ENCODE data around the gene FBXO31. TPM values are rescaled to one million over a fixed set of nuclear protein-coding genes. Genes with fewer than 3 reads are reported as not detected.

Gene FBXO31
- total and polyA plus RNA-seq, 2 donors (not counting 3 experiments of a cell fraction or from before 2014, with no cell fraction given): 17.1 to 31.8 TPM

- H3K9me3 ChIP-seq (replicated peaks; ENCODE audit: control insufficient read depth, insufficient read depth, low read length): no peaks in the 10 kb centered on the region
- no peak overlapping the region for H3K9ac ChIP-seq (replicated peaks; ENCODE audit: extremely low read depth, insufficient read depth, low read length)
- H3K79me2 ChIP-seq (ENCODE audit: control insufficient read depth, insufficient read depth, low read length): no peaks in the 10 kb centered on the region
- no peak overlapping the region for H2AFZ ChIP-seq (ENCODE audit: low read depth, low read length)
- ChIA-PET CTCF (interaction anchor here (0.6 to 3.3 kb wide), 4 partner anchors 15 to 725 kb away, joined by 3 to 21 read pairs (median 6); partner anchors contain the start of gene FBXO31), POLR2A (no interaction called here)
- no peak for FAIRE-seq
- no peak overlapping the region for H3K4me2 ChIP-seq (ENCODE audit: insufficient read depth, low read length)
- no peaks in the 10 kb centered on the region for H3K9me1 ChIP-seq (replicated peaks; ENCODE audit: control insufficient read depth, extremely low read depth, insufficient read depth, low read length)
- H4K20me1 ChIP-seq (replicated peaks; ENCODE audit: control insufficient read depth, extremely low read depth, insufficient read depth, low read length): no peaks in the 10 kb centered on the region
- H3K27ac ChIP-seq (ENCODE audit: insufficient read depth, low read depth, low read length): no peak overlapping the region
- TF ChIP-seq CTCF (IDR thresholded peaks at IDR 0.05; ENCODE audit: extremely low read depth in 1 of 2, insufficient read depth in 1 of 2, low read depth in 1 of 2, low read length in 2 of 2) (peak; percentile 63 to 87), POLR2A (IDR thresholded peaks at IDR 0.05; ENCODE audit: low read depth, low read length) (no peak)
- no peaks in the 10 kb centered on the region for H3K36me3 ChIP-seq (ENCODE audit: control insufficient read depth in 2 of 2, extremely low read depth in 1 of 2, insufficient read depth in 2 of 2, low read length in 2 of 2)
- dilution Hi-C loops (cut with MboI; ENCODE audit: extremely low pct_ligation_motif_present, low sequenced_read_pairs) (no loop called here), intact Hi-C loops (cut with micrococcal nuclease) (loop anchor here (1.0 kb wide), 2 partner anchors 59 to 70 kb away; partner anchors contain the start of gene FBXO31)
- H3K27me3 ChIP-seq (ENCODE audit: control insufficient read depth in 2 of 2, insufficient read depth in 2 of 2, low read length in 2 of 2): no peaks in the 10 kb centered on the region
- H3K4me3 ChIP-seq (replicated peaks in 1 of 3; ENCODE audit: insufficient read depth in 1 of 3, low read depth in 1 of 3, low read length in 3 of 3): no peak overlapping the region
- DNase-seq (ENCODE audit: low read depth, low spot score): peak; percentile 28
- H3K4me1 ChIP-seq (ENCODE audit: control insufficient read depth, extremely low read depth, insufficient read depth, low read length): no peaks in the 10 kb centered on the region
- BruUV-seq (replicated peaks): no TSS peak
These were observed 58.9 kb downstream of the FBXO31 start for GRCh38 chr16:87324411-87325275.

GRCh38 chr16:87323727-87324410 is 59.7 kb downstream of the FBXO31 start:
- Histone ChIP-seq H3K36me3 (ENCODE audit: control insufficient read depth in 2 of 2, extremely low read depth in 1 of 2, insufficient read depth in 2 of 2, low read length in 2 of 2) (no peaks in the 10 kb centered on the region), H3K27me3 (ENCODE audit: control insufficient read depth in 2 of 2, insufficient read depth in 2 of 2, low read length in 2 of 2) (no peaks in the 10 kb centered on the region), H3K4me1 (ENCODE audit: control insufficient read depth, extremely low read depth, insufficient read depth, low read length) (no peaks in the 10 kb centered on the region), H2AFZ (ENCODE audit: low read depth, low read length) (no peak overlapping the region), H3K9ac (replicated peaks; ENCODE audit: extremely low read depth, insufficient read depth, low read length) (no peak overlapping the region), H4K20me1 (replicated peaks; ENCODE audit: control insufficient read depth, extremely low read depth, insufficient read depth, low read length) (no peaks in the 10 kb centered on the region), H3K9me1 (replicated peaks; ENCODE audit: control insufficient read depth, extremely low read depth, insufficient read depth, low read length) (no peaks in the 10 kb centered on the region), H3K4me2 (ENCODE audit: insufficient read depth, low read length) (no peak overlapping the region), H3K79me2 (ENCODE audit: control insufficient read depth, insufficient read depth, low read length) (no peaks in the 10 kb centered on the region), H3K9me3 (replicated peaks; ENCODE audit: control insufficient read depth, insufficient read depth, low read length) (no peaks in the 10 kb centered on the region), H3K4me3 (replicated peaks in 1 of 3; ENCODE audit: insufficient read depth in 1 of 3, low read depth in 1 of 3, low read length in 3 of 3) (no peak overlapping the region), H3K27ac (ENCODE audit: insufficient read depth, low read depth, low read length) (no peak overlapping the region)
- no TSS peak for BruUV-seq (replicated peaks)
- dilution Hi-C loops (cut with MboI; ENCODE audit: extremely low pct_ligation_motif_present, low sequenced_read_pairs): no loop called here
- FAIRE-seq: no peak
- TF ChIP-seq MYC (IDR thresholded peaks at IDR 0.05; ENCODE audit: low read depth, low read length) (no peak), CTCF (IDR thresholded peaks at IDR 0.05; ENCODE audit: extremely low read depth in 1 of 2, insufficient read depth in 1 of 2, low read depth in 1 of 2, low read length in 2 of 2) (no peak), GATA2 (IDR thresholded peaks at IDR 0.05; ENCODE audit: insufficient read depth, insufficient read length, low read depth, low read length) (no peak), POLR2A (IDR thresholded peaks at IDR 0.05; ENCODE audit: low read depth, low read length) (no peak), POLR2AphosphoS5 (IDR thresholded peaks at IDR 0.05; ENCODE audit: insufficient read depth, low read depth, low read length) (no peak), MAX (IDR thresholded peaks at IDR 0.05; ENCODE audit: insufficient read depth, insufficient read length) (no peak), EZH2 (IDR thresholded peaks at IDR 0.05; ENCODE audit: borderline replicate concordance, low read depth, low read length, severe bottlenecking) (no peak)
- ChIA-PET POLR2A (no interaction called here), CTCF (interaction anchor here (1.5 to 3.3 kb wide), 3 partner anchors 16 to 70 kb away, joined by 4 to 21 read pairs (median 8); partner anchors contain the start of gene FBXO31)
- no peak for DNase-seq (ENCODE audit: low read depth, low spot score)
- intact Hi-C loops (cut with micrococcal nuclease): loop anchor here (1.0 kb wide), 2 partner anchors 59 to 70 kb away; partner anchors contain the start of gene FBXO31

Data from endothelial cell of umbilical vein (primary cell).